ENCODE results near the gene PRRX1.

DNA sequence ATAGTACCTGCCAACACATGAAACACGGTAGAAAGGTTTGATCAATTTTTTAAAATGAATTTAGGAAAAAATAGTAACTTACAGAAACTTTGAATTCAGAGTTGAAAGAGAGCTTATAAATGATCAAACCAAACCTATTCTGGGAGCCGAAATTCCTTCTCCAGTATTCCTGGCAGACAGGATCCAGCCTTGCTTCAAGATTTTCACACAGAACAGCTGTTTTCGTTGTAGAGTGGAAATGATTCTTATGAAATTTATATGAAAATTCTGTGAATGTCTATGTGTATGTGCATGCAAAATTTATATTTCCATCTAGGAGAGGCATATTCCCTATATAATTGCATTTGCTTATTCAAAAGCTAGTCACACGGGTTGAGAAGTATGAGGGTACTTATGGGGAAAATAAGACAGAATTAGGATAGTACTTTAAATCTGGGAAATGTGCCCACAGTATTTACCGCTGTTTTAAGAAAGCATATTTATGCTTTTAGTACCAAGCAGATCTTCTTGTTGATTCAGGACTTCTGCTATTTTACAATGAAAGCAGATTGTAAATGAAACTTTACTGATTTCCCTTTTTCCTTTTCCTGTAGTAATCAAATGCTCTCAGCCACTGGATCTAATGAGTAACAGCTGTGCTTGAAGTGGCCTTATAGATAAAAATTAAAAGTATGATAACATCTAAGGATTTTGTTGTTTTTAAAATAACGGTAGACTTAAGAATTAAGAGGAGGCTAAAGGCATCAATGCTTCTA is 30.4 kb downstream of the PRRX1 start:
- TF ChIP-seq BHLHE40 (IDR thresholded peaks at IDR 0.05; ENCODE audit: low read length) (no peak), DNMT1 (CRISPR knock-in tag; IDR thresholded peaks at IDR 0.05) (no peak), CEBPB (IDR thresholded peaks at IDR 0.05; ENCODE audit: borderline replicate concordance, low read depth, low read length) (no peak)

Data from HepG2 (cell line).